Uterus (tissue), 4 donors: ENCODE measurements around the gene ITPRIPL2. TPM values are rescaled to one million over a fixed set of nuclear protein-coding genes. Genes with fewer than 3 reads are reported as not detected.

Experiments used
- DNase-seq, 2 donors: peaks; one replicate each; pipeline ENCODE4 v3.0.0-alpha.2; 2019 to 2020
- H3K27ac ChIP-seq, 2 donors: fragments of 200-600 bp; sonication (generic); 1 replicate in 1 of 2; 2 replicates in 1 of 2; pipeline ENCODE4 v1.5.1; 2016 to 2018
- H3K27me3 ChIP-seq, 2 donors: fragments of 200-600 bp; sonication (generic); one replicate each; pipeline ENCODE4 v1.5.1; 2018 to 2019; ENCODE audit warnings: control low read depth in 1 of 2
- H3K36me3 ChIP-seq, 2 donors: fragments of 200-600 bp; sonication (generic); one replicate each; pipeline ENCODE4 v1.5.1; 2019; ENCODE audit warnings: control low read depth in 1 of 2
- H3K4me1 ChIP-seq, 2 donors: fragments of 200-600 bp; sonication (generic); one replicate each; pipeline ENCODE4 v1.5.1; 2018 to 2019; ENCODE audit warnings: control low read depth in 1 of 2
- H3K4me3 ChIP-seq, 2 donors: fragments of 200-600 bp; sonication (generic); 1 replicate in 1 of 2; 2 replicates in 1 of 2; pipeline ENCODE4 v1.5.1; 2018 to 2019; ENCODE audit warnings: mild to moderate bottlenecking in 1 of 2
- H3K9me3 ChIP-seq, 2 donors: fragments of 200-600 bp; sonication (generic); one replicate each; pipeline ENCODE4 v1.5.1; 2019; ENCODE audit warnings: control low read depth in 1 of 2
- POLR2A ChIP-seq, 2 donors: fragments of 450-650 bp; IDR thresholded peaks; one replicate each; pipeline ENCODE4 v1.6.1; 2016; ENCODE audit warnings: antibody characterized with exemption in 2 of 2, mild to moderate bottlenecking in 1 of 2, moderate library complexity in 1 of 2
- intact Hi-C: fragments of 100-400 bp; cut with DNase I; formaldehyde crosslinking; loops from one replicate; pipeline ENCODE4 v1.15.1; 2023; ENCODE audit warnings: low total_unique reads
- total RNA-seq, 4 donors: library from RNA; depleted of rRNA in 3 of 4; stranded (reverse); fragments of >200 nt in 3 of 4; gene quantifications; one replicate each; pipeline versions ENCODE4 v1.1.0 to v1.2.4, GENCODE V29; 2014 to 2023
- TF ChIP-seq, protein P1 (sequence below), 4 experiments: fragments of 200-600 bp in 2 of 4; fragments of 450-650 bp in 2 of 4; sonication (generic) in 2 of 4; IDR thresholded peaks; one replicate each; pipeline ENCODE4 v1.5.1; 2016 to 2019; ENCODE audit warnings: antibody characterized with exemption in 4 of 4, mild to moderate bottlenecking in 2 of 4, moderate library complexity in 1 of 4
- donor health status: DM: yes; HTN: yes; CAD: no.

The ITPRIPL2 gene
- total RNA-seq, 4 donors from 2014 or later, result 17.9 to 74.1 (median 43.7) TPM

DNA sequence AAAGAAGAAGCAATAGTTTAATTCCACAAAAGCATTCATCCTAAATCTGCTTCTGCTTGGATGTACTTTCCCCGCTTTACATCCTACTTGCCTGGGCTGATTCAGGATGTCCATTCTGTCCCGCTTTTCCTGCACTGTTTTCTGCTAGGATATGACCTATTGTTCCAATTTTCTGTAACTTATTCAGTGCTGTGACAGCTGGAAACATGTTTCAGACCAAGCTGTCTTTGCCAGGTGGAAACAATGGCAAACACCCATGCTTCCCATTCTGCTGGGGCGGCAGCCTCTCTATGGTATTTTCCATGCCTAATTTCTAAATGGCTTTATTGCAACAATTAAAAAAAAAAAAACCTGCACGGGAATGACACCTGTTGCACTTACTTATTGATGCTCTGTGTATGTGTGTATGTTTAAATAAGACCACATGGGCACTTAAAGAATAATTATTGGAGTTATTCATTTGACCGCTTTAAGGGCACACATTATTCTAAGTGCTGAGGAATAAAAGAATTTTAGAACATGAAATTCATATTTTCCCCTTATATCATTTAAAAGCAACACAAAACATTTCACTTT, 25.3 kb upstream of the ITPRIPL2 start:
- DNase-seq, result no peak
- Histone ChIP-seq H3K4me3 (no peak overlapping the region), H3K27ac (no peak overlapping the region), H3K36me3 (no peaks in the 10 kb centered on the region), H3K4me1 (no peaks in the 10 kb centered on the region), H3K9me3 (no peaks in the 10 kb centered on the region), H3K27me3 (no peaks in the 10 kb centered on the region)
- TF ChIP-seq POLR2A (IDR thresholded peaks at IDR 0.05), result no peak
- TF ChIP-seq, protein P1, sequence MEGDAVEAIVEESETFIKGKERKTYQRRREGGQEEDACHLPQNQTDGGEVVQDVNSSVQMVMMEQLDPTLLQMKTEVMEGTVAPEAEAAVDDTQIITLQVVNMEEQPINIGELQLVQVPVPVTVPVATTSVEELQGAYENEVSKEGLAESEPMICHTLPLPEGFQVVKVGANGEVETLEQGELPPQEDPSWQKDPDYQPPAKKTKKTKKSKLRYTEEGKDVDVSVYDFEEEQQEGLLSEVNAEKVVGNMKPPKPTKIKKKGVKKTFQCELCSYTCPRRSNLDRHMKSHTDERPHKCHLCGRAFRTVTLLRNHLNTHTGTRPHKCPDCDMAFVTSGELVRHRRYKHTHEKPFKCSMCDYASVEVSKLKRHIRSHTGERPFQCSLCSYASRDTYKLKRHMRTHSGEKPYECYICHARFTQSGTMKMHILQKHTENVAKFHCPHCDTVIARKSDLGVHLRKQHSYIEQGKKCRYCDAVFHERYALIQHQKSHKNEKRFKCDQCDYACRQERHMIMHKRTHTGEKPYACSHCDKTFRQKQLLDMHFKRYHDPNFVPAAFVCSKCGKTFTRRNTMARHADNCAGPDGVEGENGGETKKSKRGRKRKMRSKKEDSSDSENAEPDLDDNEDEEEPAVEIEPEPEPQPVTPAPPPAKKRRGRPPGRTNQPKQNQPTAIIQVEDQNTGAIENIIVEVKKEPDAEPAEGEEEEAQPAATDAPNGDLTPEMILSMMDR (IDR thresholded peaks at IDR 0.05), result no peak
- intact Hi-C loops, result loop anchor here (5.0 to 10.0 kb wide), 2 partner anchors 86 to 284 kb away; no protein-coding TSS in a partner anchor

DNA sequence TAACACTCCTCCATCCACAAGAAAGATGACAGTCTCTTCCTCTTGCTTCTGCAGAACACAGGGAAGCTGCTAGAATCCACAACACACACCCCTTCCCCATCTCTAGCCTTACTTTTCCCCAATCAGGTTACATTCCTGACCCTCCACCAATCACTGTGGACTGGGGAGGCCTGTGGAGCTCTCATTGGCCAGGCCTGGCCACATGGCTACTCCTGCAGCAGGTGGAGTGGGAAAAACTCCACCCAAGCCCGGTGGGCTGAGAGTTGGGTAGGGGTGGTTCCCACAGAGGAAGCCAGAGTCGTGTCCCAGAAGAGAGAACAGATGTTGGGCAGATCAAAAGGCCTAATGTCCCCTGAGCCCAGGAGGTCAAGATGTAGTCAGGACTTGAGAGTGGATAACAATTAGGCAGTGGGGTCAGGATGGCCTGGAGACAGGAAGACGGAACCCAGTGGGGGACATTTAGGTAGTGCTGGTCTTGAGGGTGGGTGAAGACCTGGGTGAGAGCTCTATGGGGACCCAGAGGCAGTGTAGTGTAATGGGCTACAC, 24.3 kb upstream of the ITPRIPL2 start:
- no peak for DNase-seq
- no peaks in the 10 kb centered on the region for H3K9me3 ChIP-seq
- no peaks in the 10 kb centered on the region for H3K4me1 ChIP-seq
- TF ChIP-seq, protein P1 (IDR thresholded peaks at IDR 0.05), result no peak
- TF ChIP-seq POLR2A (IDR thresholded peaks at IDR 0.05), result no peak
- intact Hi-C loops, result loop anchor here (5.0 to 10.0 kb wide), 2 partner anchors 85 to 283 kb away; no protein-coding TSS in a partner anchor
- no peak overlapping the region for H3K27ac ChIP-seq
- H3K4me3 ChIP-seq, result no peak overlapping the region
- H3K27me3 ChIP-seq, result no peaks in the 10 kb centered on the region
- H3K36me3 ChIP-seq, result no peaks in the 10 kb centered on the region

DNA sequence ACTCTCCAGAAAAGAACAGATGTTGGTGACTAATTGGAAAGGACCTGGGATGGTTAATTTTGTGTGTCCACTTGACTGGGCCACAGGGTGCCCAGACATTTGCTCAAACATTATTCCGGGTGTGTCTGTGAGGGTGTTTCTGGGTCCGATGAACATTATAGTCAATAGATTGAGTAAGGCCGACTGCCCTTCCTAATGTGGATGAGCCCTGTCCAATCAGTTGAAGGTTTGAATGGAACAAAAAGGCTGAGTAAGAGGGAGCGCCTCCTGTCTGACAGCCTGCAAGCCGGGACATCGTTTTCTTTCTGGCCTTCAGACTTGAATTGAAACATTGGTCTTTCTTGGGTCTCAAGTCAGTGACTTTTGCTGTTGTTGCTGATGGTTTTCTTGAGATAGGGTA, 22.8 kb upstream of the ITPRIPL2 start:
- Histone ChIP-seq H3K4me1 (no peaks in the 10 kb centered on the region), H3K27me3 (no peaks in the 10 kb centered on the region), H3K4me3 (no peak overlapping the region), H3K9me3 (no peaks in the 10 kb centered on the region), H3K27ac (no peak overlapping the region), H3K36me3 (no peaks in the 10 kb centered on the region)
- intact Hi-C loops, result no loop called here
- no peak for DNase-seq
- TF ChIP-seq, protein P1 (IDR thresholded peaks at IDR 0.05), result no peak
- no peak for TF ChIP-seq POLR2A (IDR thresholded peaks at IDR 0.05)

DNA sequence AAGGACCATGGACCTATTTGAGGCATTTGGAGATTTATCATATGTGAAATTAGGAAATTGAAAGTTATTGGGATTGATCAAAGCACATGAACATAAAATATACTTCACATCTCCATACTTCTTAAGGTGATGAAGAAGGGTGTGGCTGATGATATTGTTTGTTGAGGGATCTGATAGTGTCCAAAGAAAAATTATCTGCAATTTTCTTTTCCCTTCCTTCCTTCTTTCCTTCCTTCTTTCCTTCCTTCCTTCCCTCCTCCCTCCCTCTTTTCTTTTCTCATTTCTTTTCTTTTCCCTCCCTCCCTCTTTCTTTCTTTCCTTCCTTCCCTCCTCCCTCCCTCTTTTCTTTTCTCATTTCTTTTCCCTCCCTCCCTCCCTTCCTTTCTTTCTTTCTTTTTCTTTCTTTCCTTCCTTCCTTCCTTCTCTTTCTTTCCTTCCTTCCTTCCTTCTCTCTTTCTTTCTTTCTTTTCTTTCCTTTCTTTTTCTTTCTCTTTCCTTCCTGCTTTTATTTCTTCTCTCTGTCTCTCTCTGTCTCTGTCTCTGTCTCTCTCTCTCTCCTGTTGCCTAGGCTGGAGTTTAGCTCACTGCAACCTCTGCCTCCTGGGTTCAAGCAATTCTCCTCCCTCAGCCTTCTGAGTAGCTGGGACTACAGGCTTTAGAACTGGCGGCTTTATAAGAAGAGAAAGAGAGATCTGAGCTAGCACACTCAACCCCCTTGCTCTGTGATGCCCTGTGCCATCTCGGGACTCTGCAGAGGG, 20.9 kb upstream of the ITPRIPL2 start:
- TF ChIP-seq POLR2A (IDR thresholded peaks at IDR 0.05), result no peak
- TF ChIP-seq, protein P1 (IDR thresholded peaks at IDR 0.05), result no peak
- DNase-seq, result no peak
- intact Hi-C loops, result no loop called here

More for the DNA sequence above, 20.9 kb upstream of the ITPRIPL2 start:
- Histone ChIP-seq H3K27me3 (no peaks in the 10 kb centered on the region), H3K4me1 (no peaks in the 10 kb centered on the region), H3K27ac (no peak overlapping the region), H3K4me3 (no peak overlapping the region), H3K36me3 (no peaks in the 10 kb centered on the region), H3K9me3 (no peaks in the 10 kb centered on the region)
